Hematopoietic multipotent progenitor cell (in vitro differentiated cells): ENCODE data around the gene YARS1. TPM values are rescaled to one million over a fixed set of nuclear protein-coding genes. Genes with fewer than 3 reads are reported as not detected.

Experiments used
- DNase-seq, 3 donors: peaks; one replicate each; pipeline ENCODE4 v3.0.0-alpha.2; 2011 to 2015; ENCODE audit warnings: low read depth in 2 of 3, low spot score in 2 of 3
- total RNA-seq: library from RNA; depleted of rRNA; stranded (reverse); fragments of >200 nt; gene quantifications from one replicate; pipeline ENCODE4 v1.2.3, GENCODE V29; 2012

Gene YARS1
- total RNA-seq, 1 donor = 53.3 TPM

DNA sequence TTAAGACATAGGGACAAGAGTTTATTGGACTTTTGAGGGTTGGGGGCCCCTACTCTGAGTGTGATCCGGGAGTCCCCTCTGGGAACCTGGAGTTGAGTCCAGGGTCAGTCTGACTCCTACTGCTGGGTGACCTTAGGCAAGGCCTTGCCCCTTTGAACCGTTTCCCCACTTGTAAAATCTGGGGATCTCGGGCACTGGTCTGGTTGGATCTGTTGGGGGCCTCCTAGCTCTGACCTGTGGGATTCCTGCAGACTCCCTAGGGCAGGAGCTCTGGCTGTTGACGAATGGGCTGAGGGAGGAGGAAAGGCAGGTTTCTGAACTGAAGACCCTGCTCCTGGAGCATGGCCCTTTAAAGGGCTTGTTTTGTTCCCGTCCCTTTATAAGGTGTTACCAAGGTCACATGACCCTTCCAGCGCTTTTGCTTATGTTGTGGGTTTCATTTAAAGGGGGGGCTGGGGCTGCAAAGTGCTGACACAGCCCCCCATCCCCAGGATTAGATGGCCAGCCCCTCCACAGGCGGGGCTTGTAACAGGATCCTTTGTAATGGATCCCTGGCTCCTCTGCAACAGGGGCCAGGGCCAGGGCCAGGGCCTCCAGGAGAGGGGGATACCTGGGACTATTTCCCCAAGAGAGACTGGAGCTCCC is 50.7 kb downstream of the YARS1 start:
- no peak for DNase-seq

DNA sequence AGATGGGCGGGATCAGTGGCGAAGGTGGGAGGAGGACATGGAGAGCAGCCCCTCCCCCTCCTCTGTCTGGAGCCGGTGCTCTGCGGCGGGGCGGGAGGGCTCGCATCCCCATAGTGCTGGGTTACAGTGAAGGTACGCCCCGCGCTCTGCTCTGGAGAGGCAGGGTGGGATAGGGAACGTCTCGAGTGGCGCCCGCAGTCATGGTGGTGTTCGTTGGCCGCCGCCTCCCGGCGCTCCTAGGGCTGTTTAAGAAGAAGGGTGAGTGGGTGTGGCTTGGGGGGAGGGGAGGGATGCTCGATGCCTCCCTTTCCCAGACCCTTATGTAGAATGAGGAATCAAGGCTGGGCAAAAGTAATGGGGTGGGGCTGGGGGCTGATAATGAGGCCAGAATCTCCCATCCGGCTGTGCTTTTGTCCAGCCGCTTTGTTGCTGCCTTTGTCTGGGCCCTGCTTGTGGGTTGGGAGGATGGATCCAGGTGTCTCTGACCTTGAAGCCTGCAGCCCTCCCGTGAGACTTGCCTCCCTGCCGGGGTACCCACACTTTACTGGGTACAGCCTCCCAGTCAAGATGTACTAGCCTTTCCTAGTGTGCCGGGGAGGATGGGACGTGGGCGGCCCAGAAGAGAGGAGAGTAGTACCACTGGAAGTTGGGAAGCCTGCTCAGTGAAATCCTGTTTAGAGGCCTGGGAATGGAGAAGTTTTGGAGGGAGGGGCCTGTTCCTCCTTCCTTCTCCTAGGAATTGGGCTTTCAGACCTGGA is 51.4 kb downstream of the YARS1 start:
- DNase-seq = no peak

DNA sequence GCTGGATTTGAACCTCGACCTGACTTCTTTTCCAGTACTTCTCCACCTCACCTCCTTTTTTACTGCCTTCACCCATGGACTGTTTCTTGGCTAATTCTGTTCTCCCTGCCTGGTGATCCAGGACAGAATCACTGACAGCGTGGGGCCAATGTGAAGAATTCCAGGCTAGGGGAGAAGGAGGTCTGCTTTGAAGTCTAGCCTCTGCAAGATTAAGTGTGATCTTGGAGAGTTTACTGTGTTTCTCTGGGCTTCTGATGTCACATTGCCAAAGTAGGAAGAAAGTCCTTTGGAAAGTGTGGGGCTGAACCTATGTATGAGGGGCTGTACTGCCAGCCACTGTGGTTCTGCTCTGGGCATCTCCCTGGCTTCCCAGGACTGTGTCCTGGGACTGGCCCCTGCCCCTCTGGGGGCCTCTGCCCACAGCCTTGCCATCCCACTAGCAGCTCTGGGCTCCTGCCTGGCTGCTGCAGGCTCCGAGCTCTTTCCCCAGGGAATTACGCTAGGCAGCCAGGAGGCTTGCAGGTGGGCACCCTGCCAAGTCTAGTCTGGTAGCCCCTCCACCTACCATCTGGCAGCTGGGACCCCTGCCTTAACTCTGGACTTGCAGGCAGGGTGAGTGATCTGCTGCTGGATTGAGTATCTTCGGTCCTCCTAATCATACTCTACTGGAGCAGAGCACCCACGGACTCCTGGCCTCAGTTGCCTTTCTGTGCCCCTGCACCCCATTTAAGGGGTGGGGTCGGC is 52.2 kb downstream of the YARS1 start:
- no peak for DNase-seq

DNA sequence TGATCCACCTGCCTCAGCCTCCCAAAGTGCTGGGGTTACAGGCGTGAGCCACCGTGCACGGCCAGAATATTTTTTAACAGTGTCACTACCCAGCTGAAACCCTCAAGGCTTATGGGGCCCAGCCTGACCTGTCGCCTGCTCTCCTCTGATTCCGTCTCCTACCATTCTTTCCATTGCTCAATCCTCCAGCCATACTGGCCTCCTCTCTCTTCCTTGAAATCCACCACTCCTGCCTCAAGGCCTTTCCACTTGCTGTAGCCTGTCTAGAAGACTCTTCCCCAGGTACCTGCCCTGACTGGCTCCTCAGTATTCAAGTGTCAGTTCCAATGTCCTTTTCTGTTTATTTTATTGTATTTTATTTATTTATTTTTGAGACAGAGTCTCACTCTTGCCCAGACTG is 53.9 kb downstream of the YARS1 start:
- DNase-seq = no peak

DNA sequence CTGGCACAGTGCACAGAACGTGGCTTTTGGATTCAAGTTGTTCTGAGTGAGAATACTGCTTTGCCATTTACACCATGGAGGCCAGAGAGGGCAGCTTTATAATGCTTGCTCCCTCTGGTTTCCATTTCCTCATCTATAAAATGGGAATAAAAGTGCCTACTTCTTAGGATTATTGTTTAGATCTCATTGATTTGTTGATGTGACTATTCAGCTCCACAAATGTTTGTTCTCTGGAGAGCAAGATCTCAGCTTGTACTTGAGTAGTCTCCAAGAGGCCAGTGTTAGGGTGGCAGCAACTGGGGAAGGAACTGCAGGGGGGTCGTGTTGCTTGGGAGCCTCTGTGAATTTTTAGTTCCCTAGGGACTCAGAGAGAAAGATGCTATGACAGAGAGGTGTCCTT is 55.2 kb downstream of the YARS1 start:
- no peak for DNase-seq

DNA sequence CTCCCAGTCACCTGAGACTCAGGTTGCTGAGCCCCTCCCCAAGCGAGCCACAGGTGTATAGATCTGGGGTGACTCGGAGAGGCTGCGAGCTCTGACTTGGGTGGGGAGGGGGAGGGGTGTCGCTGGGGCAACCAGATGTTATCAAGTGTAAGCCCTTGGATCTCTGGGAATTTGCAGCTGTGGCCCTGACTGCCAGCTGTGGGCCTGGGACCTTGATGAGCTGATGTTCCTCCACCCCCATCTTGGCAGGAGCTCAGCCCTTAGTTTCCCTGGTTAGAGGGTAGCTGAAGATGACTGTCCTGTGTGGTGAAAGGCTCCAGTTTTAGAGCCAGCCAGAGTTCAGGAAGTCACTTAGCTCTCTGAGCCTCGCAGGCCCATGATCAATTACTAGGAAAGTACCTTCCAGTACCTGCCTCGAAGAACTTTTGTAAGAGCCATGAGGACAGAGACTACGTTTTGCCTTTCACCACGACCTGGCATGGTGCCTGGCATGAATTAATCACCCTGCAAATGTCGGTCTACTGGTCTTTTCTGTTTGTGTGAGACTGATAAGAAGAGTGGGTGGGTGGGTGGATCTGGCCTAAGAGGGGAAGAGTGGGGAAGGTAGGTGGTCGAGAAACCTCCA is 55.8 kb downstream of the YARS1 start:
- peak in 2 of 3 donors; percentile 78 to 79 for DNase-seq

DNA sequence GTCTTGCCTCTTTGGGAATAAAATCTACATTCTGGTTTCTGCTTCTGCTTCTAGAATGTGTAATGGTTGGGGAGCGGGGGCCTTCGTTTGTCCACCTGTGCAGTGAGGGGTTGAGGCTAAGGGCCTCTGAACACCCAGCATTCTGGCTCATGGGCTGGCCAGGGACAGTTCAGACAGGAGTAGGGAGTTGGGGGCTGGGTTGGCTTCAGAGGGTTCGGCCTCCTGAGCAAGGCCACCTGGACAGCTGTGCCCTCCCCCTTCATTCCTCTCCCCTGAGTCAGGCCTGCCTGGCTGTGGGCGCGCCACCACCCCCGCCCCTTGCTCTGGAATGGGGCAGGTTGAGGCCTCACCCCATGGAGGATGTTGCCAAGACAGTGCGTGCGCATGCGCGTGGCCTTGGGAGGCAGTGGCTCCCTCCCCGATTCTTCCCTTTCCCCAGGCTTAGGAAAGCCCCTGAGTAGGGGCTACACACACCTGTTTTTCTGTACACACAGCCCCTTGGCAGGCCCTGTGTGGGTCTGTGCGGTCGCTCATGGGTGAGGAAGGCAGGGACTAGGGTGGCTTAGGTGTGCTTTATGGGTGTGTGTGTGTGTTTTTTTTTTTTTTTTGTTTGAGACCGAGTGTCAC is 57.0 kb downstream of the YARS1 start:
- DNase-seq = no peak

DNA sequence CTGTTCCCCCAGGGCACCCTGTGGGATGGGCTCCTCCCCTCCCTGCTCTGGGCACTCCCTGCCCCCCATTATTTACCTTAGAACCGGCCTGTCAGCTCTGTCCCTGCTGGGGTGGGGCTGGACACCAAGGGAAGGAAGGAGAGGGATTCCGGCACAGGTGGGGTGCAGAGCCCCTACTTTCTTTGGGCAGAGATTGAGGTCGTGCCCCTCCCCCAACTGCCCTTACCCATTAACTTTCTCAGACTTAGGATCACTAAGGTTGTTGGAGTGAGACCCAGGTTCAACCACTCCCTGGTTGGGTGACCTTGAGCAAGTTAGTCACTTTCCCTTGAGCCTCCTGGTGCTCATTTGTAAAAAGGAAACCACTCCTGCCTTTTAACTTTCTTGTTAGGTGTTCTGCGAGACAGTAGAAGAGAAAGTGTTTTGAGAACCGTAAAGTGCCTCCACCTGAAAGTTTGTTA is 57.6 kb downstream of the YARS1 start:
- DNase-seq = no peak

DNA sequence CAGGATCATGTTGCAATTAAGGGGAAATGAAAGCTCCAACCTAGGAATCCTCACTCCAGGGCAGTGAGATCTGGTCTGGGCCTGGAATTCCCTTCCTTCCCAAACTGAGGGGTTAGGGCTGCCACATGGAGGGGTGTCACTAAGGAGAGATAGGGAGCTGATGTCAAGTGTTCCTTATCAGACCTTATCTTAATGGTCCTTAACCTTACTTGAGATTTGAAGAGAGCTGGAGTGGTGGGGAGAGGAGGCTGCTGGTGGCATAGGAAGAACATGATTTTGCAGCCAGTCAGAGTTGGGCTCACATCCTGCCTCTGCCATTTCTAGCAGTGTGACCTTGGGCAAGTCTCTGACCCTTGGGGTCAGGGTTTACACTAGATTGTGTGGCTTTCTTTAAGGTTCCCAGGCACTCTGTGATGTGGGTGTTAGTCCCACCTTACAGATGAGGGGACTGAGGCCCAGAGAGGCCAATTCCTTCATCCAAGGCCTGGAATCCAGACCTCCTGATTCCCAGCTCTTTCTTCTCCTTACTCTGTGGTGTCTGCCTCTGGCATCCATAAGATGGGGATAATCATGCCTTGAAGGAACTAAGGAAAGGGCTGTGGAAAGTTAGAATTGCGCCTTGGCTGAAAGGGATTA is 58.2 kb downstream of the YARS1 start:
- DNase-seq = no peak

DNA sequence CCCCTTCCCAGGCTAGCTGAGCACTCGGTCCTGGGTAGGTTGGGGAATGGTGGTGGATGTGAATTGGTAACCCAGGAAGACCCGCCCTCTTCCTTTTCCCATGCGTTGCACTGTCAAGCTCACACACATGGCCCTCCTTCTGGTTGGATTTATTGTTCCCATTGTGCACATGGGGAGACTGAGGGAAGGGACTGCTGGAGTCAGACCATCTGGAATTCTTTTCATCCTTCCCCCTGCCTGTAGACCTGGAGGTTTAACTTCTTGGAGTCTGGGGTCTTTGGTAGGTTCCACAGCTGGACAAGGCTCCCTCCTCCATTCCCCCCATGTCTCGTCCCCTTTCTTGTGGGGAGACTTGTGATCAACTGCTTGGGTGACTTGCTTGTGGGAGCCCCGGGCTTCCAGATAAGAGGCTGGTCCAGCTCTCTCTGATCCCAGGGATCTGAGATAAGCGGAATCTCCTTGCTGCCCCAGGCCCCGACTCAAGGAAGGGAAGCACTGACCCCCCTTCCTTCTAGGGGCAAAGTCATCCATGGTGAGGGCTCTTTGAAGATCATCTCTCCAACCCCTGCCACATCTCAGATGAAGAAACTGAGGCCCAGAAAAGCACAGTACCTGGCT is 58.9 kb downstream of the YARS1 start:
- DNase-seq = no peak

DNA sequence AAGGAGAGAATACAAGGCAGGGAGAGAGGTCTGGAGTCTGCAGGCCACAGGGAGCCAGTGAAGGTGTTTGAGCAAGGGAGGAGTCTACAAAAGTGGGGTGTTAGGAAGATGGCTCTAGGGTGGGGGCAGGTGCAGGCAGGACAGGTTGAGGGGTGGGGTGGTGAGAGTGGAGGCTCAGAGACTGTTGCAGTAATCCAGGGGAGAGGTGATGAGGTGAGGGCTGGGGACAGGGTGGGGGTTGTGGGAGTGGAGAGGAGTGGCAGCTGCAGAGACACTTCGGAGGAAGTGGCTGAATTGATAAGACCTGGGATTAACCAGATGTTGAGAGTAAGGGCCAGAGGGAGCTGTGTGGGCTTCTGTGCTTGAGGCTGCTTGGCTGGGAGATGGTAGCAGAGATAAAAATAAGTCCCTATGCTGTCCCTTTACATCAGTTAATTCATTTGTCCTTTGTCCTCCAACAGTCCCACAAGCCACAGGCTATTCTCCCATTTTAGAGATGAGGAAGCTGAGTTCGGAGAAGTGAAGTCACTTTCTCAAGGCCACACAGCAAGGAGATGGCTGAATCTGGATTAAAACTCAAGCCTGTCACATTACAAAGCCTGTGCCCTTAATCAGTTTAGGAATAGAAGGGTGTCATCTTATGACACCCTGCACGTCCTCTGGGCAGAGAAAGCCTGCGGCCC is 59.8 kb downstream of the YARS1 start:
- no peak for DNase-seq

DNA sequence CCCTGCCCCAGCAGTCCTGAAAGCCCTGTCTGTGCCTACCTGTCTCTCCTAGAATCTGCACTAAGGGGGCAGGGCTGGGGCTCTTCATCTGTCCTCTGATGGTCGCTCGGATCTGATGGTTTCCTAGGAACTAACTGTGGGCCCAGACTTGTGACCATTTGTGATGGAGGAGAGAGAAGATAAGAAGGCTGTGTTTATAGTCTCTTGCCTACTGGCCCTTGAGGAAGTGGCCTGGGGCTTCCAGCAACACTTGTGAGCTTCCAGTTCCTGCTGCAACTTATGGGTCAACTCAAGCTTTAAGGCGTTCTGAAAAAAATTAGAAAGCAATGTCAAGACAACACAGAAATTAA is 61.4 kb downstream of the YARS1 start:
- no peak for DNase-seq

DNA sequence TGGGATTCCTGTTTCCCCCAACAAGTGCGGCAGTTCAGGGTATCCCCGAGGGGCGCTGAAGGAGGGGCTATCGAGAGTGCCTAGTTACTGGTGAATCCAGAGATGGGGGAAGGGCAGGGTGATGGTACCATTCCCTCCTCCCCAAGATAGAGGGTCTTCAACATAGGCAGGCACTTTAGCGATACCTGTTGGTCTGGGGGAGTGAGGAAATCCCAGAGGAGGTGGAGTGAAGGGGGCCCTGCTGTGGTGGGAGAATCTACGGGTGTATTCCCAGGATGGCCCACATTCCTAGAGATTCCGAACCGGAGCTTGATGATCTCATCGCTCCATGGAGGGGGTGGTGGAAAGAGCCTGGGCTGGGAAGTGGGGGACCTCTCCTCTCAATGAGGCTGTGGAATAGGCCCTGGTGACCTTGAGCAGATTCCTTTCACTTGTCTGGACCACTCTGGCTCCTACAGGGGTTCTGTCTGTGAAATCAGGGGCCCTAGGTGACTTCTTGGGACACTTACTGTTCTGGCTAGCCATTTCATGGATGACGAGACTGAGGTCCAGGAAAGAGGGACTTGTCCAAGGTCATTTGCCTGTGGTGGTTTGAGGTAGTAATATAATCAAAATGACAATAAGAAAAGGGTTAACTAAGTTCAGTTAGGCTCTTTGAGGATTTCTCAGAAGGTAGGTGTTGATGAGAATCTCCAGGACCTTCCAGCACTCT is 61.9 kb downstream of the YARS1 start:
- no peak for DNase-seq

DNA sequence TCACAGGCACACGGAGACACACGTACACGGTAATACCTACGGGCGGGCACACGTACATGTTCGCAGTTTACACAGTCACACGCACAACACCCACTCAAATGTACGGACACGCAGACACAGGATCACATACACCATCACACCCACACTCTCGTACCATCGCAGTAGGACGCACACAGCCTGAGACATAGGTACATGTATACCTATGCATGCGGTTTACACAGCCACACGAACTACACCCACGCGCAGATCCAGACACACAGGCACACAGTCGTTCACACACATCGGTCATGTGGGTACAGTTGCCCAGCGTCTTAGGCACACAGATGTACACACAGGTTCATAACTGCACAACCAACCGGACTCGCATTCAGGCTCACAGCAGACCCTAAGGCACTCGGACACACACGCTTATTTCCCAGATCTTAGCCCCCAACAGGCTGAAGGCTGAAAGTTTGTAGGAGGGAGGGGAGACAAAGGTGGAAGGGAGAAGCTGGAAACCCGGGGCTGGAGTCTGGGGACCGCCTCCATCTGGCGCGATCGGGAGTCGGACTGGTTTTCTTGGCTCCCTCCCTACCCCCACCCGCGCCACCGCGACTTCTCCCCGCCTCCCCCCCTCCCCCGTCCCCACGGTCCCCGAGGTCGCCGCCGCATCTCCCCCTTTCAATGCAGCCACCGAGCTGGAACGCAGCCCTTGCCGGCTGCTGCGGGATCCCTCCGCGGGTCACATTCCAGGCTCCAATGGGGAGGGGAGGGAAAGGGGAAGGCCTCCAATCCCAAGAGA is 62.7 kb downstream of the YARS1 start:
- DNase-seq = peak in 2 of 3 donors; percentile 19 to 49

DNA sequence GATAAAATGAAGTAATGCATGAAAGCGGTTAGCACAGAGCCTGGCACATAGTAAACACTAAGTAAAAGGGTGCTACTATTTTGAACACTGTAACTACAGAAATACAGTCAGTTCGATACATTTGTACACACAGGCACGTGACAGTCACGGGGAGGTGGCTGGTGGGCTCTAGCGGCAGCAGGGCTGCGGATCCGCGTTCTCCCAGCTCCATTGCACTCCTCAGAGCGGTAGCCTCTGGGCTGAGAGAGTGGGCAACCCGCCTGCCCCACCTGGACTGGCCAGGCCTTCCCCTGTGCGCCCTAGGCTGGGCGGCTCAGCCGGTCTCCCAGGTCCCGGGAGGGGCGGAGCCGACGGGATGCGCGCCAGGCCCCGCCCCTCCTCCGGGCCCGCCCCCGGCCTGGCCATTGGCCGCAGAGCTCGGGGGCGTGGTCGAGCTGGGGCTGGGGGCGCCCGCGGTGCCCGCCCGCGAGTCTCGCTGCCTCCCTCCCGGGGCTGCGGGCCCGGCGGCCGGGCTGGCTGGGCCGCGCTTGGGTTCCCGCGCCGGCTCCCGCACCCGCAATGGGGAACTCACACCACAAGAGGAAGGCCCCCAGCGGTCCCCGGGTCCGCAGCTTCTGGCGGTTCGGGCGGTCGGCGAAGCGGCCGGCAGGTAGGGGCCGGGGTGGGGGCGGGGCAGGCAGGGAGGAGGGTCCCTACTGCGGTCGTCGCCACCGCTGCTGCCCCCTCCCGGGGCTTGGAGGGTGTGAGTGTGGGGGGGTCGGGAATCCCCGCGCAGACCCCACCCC is 63.4 kb downstream of the YARS1 start:
- DNase-seq = peak; percentile 54 to 75 (median 73)

DNA sequence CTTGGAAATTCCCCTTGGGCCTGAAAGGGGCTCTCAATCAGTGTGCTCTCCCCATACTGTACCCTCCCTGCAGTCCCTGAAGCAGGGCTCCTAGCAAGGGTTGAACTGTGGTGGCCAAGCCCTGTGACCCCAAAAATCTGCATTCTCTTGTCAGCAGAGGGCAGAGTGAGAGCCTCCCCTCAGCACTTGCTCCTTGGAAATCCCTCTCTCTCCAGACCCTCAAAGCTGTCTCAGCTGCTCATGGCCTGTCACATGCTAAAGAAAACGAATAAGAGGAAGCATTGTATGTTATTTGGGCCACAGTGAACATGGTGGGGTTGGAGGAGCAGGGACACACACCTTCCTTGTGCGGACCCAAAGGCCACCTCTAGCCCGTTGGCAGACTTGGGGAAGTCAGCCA is 67.4 kb downstream of the YARS1 start:
- peak in 1 of 3 donors; percentile 36 for DNase-seq

DNA sequence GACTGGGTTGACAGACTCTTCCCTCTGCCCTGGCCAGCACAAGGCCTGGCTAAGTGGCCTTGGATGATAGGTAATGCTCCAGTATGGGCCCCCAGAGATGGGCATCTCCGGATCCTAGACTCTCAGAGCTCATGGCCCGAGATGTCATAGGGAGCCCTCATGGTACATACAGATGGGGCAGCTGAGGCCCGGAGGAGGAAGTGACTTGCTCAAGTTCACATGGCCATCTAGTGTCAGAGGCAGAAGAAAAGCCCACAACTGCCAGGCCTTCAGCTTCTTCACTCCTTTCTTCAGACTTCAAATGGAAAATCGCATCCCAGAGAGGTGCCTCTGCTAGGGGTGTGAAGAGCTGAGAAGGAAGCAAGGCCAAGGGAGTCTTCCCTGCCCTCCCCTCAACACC is 67.8 kb downstream of the YARS1 start:
- DNase-seq = no peak
